Trophoblast cell (in vitro differentiated cells and primary cell): Measurements from ENCODE around the gene SLC22A23.

ENCODE experiments used
- DNase-seq, 2 donors: peaks; one replicate each; pipeline ENCODE4 v3.0.0-alpha.2; 2016
- H2AFZ ChIP-seq: 2 replicates; pipeline ENCODE4 v1.6.1; 2013; ENCODE audit warnings: low read length, moderate library complexity, mild to moderate bottlenecking; ENCODE audit not compliant: insufficient read depth, poor library complexity
- H2AK5ac ChIP-seq: 2 replicates; pipeline ENCODE4 v1.6.1; 2013; ENCODE audit warnings: mild to moderate bottlenecking, low read length
- H2BK120ac ChIP-seq: 2 replicates; pipeline ENCODE4 v1.6.1; 2013; ENCODE audit warnings: low read length, mild to moderate bottlenecking, moderate library complexity; ENCODE audit not compliant: insufficient read depth, poor library complexity
- H2BK12ac ChIP-seq: 2 replicates; pipeline ENCODE4 v1.6.1; 2013; ENCODE audit warnings: mild to moderate bottlenecking, low read length, moderate library complexity
- H2BK5ac ChIP-seq: 2 replicates; pipeline ENCODE4 v1.6.1; 2013; ENCODE audit warnings: low read length, low read depth, moderate library complexity, mild to moderate bottlenecking; ENCODE audit not compliant: poor library complexity
- H3K14ac ChIP-seq: 2 replicates; pipeline ENCODE4 v1.6.1; 2013; ENCODE audit warnings: mild to moderate bottlenecking, low read length
- H3K18ac ChIP-seq: 2 replicates; pipeline ENCODE4 v1.6.1; 2013; ENCODE audit warnings: mild to moderate bottlenecking, low read length
- H3K23ac ChIP-seq: 2 replicates; pipeline ENCODE4 v1.6.1; 2013; ENCODE audit warnings: low read length
- H3K27ac ChIP-seq: 2 replicates; pipeline ENCODE4 v1.5.1; 2013; ENCODE audit warnings: low read depth, mild to moderate bottlenecking, inconsistent platforms, low read length, moderate library complexity
- H3K27me3 ChIP-seq: 2 replicates; pipeline ENCODE4 v1.6.1; 2013; ENCODE audit warnings: inconsistent platforms, mild to moderate bottlenecking, low read length, moderate library complexity; ENCODE audit not compliant: insufficient read depth
- H3K36me3 ChIP-seq, 2 experiments: 1 replicate in 1 of 2; 2 replicates in 1 of 2; pipeline ENCODE4 v1.6.1; 2013; ENCODE audit warnings: low read length in 2 of 2, mild to moderate bottlenecking in 2 of 2, moderate library complexity in 1 of 2; ENCODE audit not compliant: insufficient read depth in 2 of 2, control insufficient read depth in 1 of 2
- H3K4ac ChIP-seq: 2 replicates; pipeline ENCODE4 v1.6.1; 2013; ENCODE audit warnings: low read depth, mild to moderate bottlenecking, low read length, moderate library complexity
- H3K4me1 ChIP-seq, 2 experiments: 1 replicate in 1 of 2; 2 replicates in 1 of 2; pipeline ENCODE4 v1.6.1; 2013; ENCODE audit warnings: low read length in 2 of 2, mild to moderate bottlenecking in 2 of 2, moderate library complexity in 1 of 2; ENCODE audit not compliant: insufficient read depth in 2 of 2, control insufficient read depth in 1 of 2
- H3K4me2 ChIP-seq: 2 replicates; pipeline ENCODE4 v1.6.1; 2013; ENCODE audit warnings: inconsistent platforms, mild to moderate bottlenecking, low read length, moderate library complexity
- H3K4me3 ChIP-seq: 2 replicates; pipeline ENCODE4 v1.5.1; 2013; ENCODE audit warnings: mild to moderate bottlenecking, low read depth, low read length, inconsistent platforms
- H3K79me1 ChIP-seq: one replicate; pipeline ENCODE4 v1.6.1; 2013; ENCODE audit warnings: low read length
- H3K79me2 ChIP-seq: 2 replicates; pipeline ENCODE4 v1.6.1; 2013; ENCODE audit warnings: low read length, mild to moderate bottlenecking; ENCODE audit not compliant: control insufficient read depth, insufficient read depth, poor library complexity
- H3K9ac ChIP-seq: 2 replicates; pipeline ENCODE4 v1.6.1; 2013; ENCODE audit warnings: mild to moderate bottlenecking, low read length
- H3K9me3 ChIP-seq: 2 replicates; pipeline ENCODE4 v1.6.1; 2013; ENCODE audit warnings: low read depth, mild to moderate bottlenecking, control low read depth, inconsistent platforms, low read length; ENCODE audit not compliant: insufficient read depth
- H4K12ac ChIP-seq: 2 replicates; pipeline ENCODE4 v1.6.1; 2013; ENCODE audit warnings: low read depth, mild to moderate bottlenecking, low read length, moderate library complexity
- H4K8ac ChIP-seq: 2 replicates; pipeline ENCODE4 v1.6.1; 2013; ENCODE audit warnings: low read depth, mild to moderate bottlenecking, low read length, moderate library complexity
- H4K91ac ChIP-seq: one replicate; pipeline ENCODE4 v1.6.1; 2013; ENCODE audit warnings: low read depth, mild to moderate bottlenecking, low read length, moderate library complexity
- WGBS: extraction: QIAGEN DNeasy Blood & Tissue Kit; methylation state at CpG from one replicate; pipeline ENCODE4 v1.1.7; 2013; ENCODE audit warnings: missing lambda C conversion rate; ENCODE audit not compliant: insufficient read length, insufficient coverage; ENCODE audit errors: extremely low coverage; 5-methylcytosine and 5-hydroxymethylcytosine counted together

The SLC22A23 gene

DNA sequence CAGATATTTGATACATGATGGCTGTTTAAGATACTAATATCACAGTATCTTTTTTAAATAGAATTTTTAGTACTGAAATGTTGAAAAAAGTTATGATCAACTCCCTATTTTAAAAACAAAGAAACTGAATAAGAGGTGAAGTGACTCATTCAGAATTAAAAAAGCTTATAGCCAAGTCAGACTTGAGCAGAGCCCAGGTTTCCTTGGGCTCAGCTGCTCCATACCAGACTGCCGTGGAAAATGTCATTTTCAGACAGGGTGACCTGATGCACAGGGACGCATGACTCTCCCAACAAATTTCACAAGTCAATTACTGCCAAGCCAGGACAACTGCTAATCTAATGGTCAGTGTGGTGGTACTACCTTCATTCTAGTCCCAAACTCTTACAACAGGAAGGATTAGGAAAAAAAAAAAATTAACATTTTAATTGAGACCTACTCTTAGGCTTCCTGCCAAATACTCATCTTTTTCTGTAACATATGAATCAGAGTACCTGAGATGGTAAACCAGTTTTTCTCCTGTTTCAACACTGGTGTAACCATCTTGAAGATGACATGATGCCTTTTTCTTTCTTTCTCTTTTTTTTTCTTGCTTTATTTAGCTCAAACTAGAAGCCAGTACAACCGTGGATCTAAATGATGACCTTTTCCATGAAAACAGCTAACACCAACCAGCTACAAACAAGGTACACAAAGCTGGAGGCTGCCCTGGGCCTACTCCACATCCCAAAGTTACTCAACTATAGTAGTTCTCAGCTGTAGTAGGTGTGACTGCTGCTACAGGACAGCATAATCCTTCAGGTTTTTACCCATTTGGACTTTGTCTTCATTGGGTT is 30.5 kb downstream of the SLC22A23 start:
- Histone ChIP-seq H4K8ac (no peak overlapping the region), H3K27me3 (no peaks in the 10 kb centered on the region), H3K36me3 (peaks cover 0 to 3% of the 10 kb centered on the region in 2 experiments), H3K4me1 (peaks cover 8 to 18% of the 10 kb centered on the region in 2 experiments), H2BK12ac (no peak overlapping the region), H3K4me3 (no peak overlapping the region), H3K27ac (no peak overlapping the region), H4K12ac (no peak overlapping the region), H2BK120ac (no peak overlapping the region), H3K79me2 (peaks cover 7% of the 10 kb centered on the region), H3K14ac (no peak overlapping the region), H3K9ac (no peak overlapping the region), H2AK5ac (no peak overlapping the region), H3K18ac (no peak overlapping the region), H2AFZ (no peak overlapping the region), H3K79me1 (peaks cover 4% of the 10 kb centered on the region), H3K4me2 (no peak overlapping the region), H3K23ac (no peak overlapping the region), H3K4ac (no peak overlapping the region), H4K91ac (no peak overlapping the region), H3K9me3 (no peaks in the 10 kb centered on the region), H2BK5ac (no peak overlapping the region)
- no peak for DNase-seq
- WGBS = no CpG with 5 or more reads among the region's 3 CpGs

DNA sequence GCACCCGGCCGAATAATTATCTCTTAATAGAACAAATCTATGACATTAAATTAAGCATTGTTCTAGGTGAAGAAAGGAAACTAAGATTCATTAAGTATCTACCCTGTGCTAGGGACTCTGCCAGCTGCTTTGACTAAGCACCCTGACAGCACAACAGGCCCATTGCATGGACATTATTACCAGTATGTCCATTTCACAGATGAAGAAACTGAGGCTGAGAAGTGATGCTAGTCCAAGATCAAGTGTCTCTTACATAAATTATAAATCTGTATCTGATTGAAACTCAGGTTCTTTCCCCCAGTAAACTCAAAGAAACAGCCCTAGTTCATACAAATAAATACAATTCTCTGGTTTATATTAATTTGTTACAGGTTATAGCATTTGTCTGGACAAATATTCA is 31.3 kb downstream of the SLC22A23 start:
- Histone ChIP-seq H4K8ac (no peak overlapping the region), H3K79me2 (peaks cover 7% of the 10 kb centered on the region), H3K27ac (no peak overlapping the region), H4K12ac (no peak overlapping the region), H3K4me3 (no peak overlapping the region), H3K79me1 (peaks cover 4% of the 10 kb centered on the region), H4K91ac (no peak overlapping the region), H3K4me2 (no peak overlapping the region), H3K36me3 (peaks cover 0 to 3% of the 10 kb centered on the region in 2 experiments), H2BK5ac (no peak overlapping the region), H3K27me3 (no peaks in the 10 kb centered on the region), H2BK120ac (no peak overlapping the region), H3K23ac (no peak overlapping the region), H3K9ac (no peak overlapping the region), H3K14ac (no peak overlapping the region), H3K4me1 (peaks cover 8 to 17% of the 10 kb centered on the region in 2 experiments), H3K4ac (no peak overlapping the region), H2AFZ (no peak overlapping the region), H3K18ac (no peak overlapping the region), H3K9me3 (no peaks in the 10 kb centered on the region), H2AK5ac (no peak overlapping the region), H2BK12ac (no peak overlapping the region)
- WGBS = no CpG with 5 or more reads among the region's 2 CpGs
- no peak for DNase-seq

DNA sequence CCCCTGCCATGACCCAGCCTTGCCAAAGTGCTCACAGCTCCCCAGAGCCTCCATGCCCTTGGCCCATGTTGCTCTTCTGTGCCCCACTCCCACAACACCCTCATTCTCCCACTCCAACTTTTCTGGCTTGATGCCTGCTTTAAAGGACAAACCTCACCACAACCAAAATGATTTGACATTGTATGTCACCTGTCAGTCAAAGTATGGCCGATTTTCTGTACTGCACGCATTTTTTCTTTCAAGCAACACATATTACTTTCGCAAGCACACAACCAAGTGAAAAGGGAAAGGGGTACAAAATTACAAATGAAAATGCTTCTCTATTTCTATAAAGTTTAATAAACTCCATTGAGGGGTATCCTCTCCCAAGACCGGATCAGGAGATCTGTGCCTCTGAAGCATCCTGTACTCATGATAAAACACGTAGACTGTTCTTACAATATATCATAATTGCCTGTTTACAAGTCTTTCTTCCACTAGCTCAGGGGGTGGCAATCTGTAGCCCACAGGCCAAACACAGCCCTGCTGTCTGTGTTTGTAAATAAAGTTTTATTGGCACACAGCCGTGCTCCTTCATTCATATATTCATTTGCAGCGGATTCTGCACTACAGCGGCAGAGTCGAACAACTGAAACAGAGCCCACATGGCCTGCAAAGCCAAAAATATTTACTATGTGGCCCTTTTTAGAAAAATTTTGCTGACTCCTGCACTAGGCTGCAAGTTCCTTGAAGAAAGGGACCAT is 32.5 kb downstream of the SLC22A23 start:
- no peak overlapping the region for H3K4me3 ChIP-seq
- no peak overlapping the region for H3K4me2 ChIP-seq
- H4K12ac ChIP-seq = no peak overlapping the region
- no peak overlapping the region for H2BK5ac ChIP-seq
- H2AFZ ChIP-seq = no peak overlapping the region
- no peaks in the 10 kb centered on the region for H3K9me3 ChIP-seq
- H3K18ac ChIP-seq = peak overlapping the region; percentile 46
- H3K79me2 ChIP-seq = peaks cover 3% of the 10 kb centered on the region
- H3K9ac ChIP-seq = no peak overlapping the region
- peak overlapping the region; percentile 64 for H2AK5ac ChIP-seq
- DNase-seq = peak in 1 of 2 donors; percentile 28
- H2BK120ac ChIP-seq = peak overlapping the region; percentile 47
- peak overlapping the region; percentile 19 for H3K4ac ChIP-seq
- no peak overlapping the region for H3K27ac ChIP-seq
- H3K4me1 ChIP-seq = peaks cover 12 to 16% of the 10 kb centered on the region in 2 experiments
- no peaks in the 10 kb centered on the region for H3K27me3 ChIP-seq
- no peak overlapping the region for H2BK12ac ChIP-seq
- peak overlapping the region; percentile 53 for H3K14ac ChIP-seq
- H3K79me1 ChIP-seq = peaks cover 5% of the 10 kb centered on the region
- no CpG with 5 or more reads among the region's 9 CpGs for WGBS
- H3K36me3 ChIP-seq = peaks cover 0 to 3% of the 10 kb centered on the region in 2 experiments
- H4K91ac ChIP-seq = peak overlapping the region; percentile 42
- no peak overlapping the region for H4K8ac ChIP-seq
- no peak overlapping the region for H3K23ac ChIP-seq

DNA sequence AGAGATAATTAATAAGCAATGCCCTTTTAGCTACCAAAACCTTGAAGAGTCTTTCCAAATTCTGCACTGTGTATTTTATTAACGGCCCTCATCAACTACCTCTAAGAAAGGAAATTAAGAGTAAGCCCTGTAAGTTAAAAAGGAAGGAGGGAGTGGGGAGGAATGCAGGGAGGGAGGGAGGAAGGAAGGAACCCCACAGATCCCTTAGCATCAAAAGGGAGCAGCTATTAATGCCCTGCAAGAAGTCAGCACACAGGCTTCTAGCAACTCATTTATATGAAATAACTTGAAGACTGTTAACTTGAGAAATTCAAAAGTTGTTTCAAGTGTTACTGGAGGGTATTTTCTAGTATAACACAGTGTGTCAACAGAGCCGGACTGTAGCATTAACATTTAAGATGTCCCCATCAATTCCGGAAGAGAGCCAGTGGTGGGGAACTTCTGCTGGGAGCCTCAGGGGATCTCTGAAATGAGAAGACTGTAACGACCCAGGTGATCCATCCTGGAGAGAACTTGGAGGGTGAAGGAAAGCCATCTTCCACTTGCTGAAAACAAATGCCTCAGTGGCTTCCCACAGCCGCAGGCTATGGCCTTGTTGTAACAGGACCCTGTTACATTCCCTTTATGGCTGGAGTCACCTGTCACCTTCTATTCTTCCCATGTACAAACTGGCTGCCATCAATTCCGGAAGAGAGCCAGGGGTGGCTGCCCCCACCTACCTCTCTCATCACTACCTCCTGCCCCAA is 33.2 kb downstream of the SLC22A23 start:
- H2AK5ac ChIP-seq = peak overlapping the region; percentile 64
- peaks cover 17 to 21% of the 10 kb centered on the region in 2 experiments for H3K4me1 ChIP-seq
- no peak overlapping the region for H4K8ac ChIP-seq
- H3K36me3 ChIP-seq = peaks cover 0 to 3% of the 10 kb centered on the region in 2 experiments
- H4K12ac ChIP-seq = no peak overlapping the region
- H3K4me2 ChIP-seq = no peak overlapping the region
- no peak overlapping the region for H2BK12ac ChIP-seq
- no peak overlapping the region for H3K27ac ChIP-seq
- H2BK5ac ChIP-seq = no peak overlapping the region
- no peak overlapping the region for H3K23ac ChIP-seq
- no peak overlapping the region for H2AFZ ChIP-seq
- H2BK120ac ChIP-seq = peak overlapping the region; percentile 47
- no peaks in the 10 kb centered on the region for H3K9me3 ChIP-seq
- peak overlapping the region; percentile 42 for H4K91ac ChIP-seq
- WGBS = no CpG with 5 or more reads among the region's 6 CpGs
- H3K9ac ChIP-seq = no peak overlapping the region
- H3K27me3 ChIP-seq = no peaks in the 10 kb centered on the region
- H3K18ac ChIP-seq = peak overlapping the region; percentile 46
- no peak for DNase-seq
- H3K14ac ChIP-seq = peak overlapping the region; percentile 53
- H3K79me2 ChIP-seq = peaks cover 3% of the 10 kb centered on the region
- peaks cover 6% of the 10 kb centered on the region for H3K79me1 ChIP-seq
- H3K4ac ChIP-seq = peak overlapping the region; percentile 19
- no peak overlapping the region for H3K4me3 ChIP-seq
